ENCODE data around the gene EVA1B.

The EVA1B gene

GRCh38 chr1:36320767-36321118 lies 2.7 kb downstream of the EVA1B start:
- DNase-seq (ENCODE audit: low spot score in 2 of 2): no peak
- in situ Hi-C loops (cut with MboI; ENCODE audit: low sequenced_read_pairs): no loop called here
- H3K27me3 ChIP-seq (ENCODE audit: low read depth): no peaks in the 10 kb centered on the region
- H3K36me3 ChIP-seq (replicated peaks): no peaks in the 10 kb centered on the region; the same call in 1 of the 2 replicates
- H3K9me3 ChIP-seq: no peaks in the 10 kb centered on the region
- peaks cover 4% of the 10 kb centered on the region; the same call in 1 of the 2 replicates for H3K4me1 ChIP-seq
- no peak overlapping the region for H3K4me3 ChIP-seq

GRCh38 chr1:36320291-36320761 lies 3.1 kb downstream of the EVA1B start:
- in situ Hi-C loops (cut with MboI; ENCODE audit: low sequenced_read_pairs): no loop called here
- no peak overlapping the region for H3K4me3 ChIP-seq

GRCh38 chr1:36309397-36309796 lies 14.0 kb downstream of the EVA1B start:
- H3K36me3 ChIP-seq (replicated peaks): peaks cover 2% of the 10 kb centered on the region; the same call in 1 of the 2 replicates
- in situ Hi-C loops (cut with MboI; ENCODE audit: low sequenced_read_pairs): no loop called here
- no peaks in the 10 kb centered on the region for H3K9me3 ChIP-seq
- peaks cover 10% of the 10 kb centered on the region; the same call in 1 of the 2 replicates for H3K4me1 ChIP-seq
- no peak for DNase-seq (ENCODE audit: low spot score in 2 of 2)
- no peak overlapping the region for H3K4me3 ChIP-seq
- H3K27me3 ChIP-seq (ENCODE audit: low read depth): no peaks in the 10 kb centered on the region

More at GRCh38 chr1:36320291-36320761, 3.1 kb downstream of the EVA1B start:
- Histone ChIP-seq H3K4me1 (peaks cover 4% of the 10 kb centered on the region; the same call in 1 of the 2 replicates), H3K9me3 (no peaks in the 10 kb centered on the region), H3K27me3 (ENCODE audit: low read depth) (no peaks in the 10 kb centered on the region), H3K36me3 (replicated peaks) (no peaks in the 10 kb centered on the region; the same call in 1 of the 2 replicates)
- no peak for DNase-seq (ENCODE audit: low spot score in 2 of 2)

GRCh38 chr1:36307601-36308330 lies 15.7 kb downstream of the EVA1B start:
- DNase-seq (ENCODE audit: low spot score in 2 of 2): no peak
- in situ Hi-C loops (cut with MboI; ENCODE audit: low sequenced_read_pairs): no loop called here
- no peaks in the 10 kb centered on the region for H3K9me3 ChIP-seq
- H3K27me3 ChIP-seq (ENCODE audit: low read depth): no peaks in the 10 kb centered on the region
- peak overlapping the region; percentile 51 for H3K4me3 ChIP-seq
- peaks cover 13% of the 10 kb centered on the region for H3K36me3 ChIP-seq (replicated peaks)
- H3K4me1 ChIP-seq: peaks cover 10% of the 10 kb centered on the region; the same call in 1 of the 2 replicates

- Histone ChIP-seq H3K9me3 (no peaks in the 10 kb centered on the region), H3K36me3 (replicated peaks) (peaks cover 21% of the 10 kb centered on the region), H3K4me3 (peak overlapping the region; percentile 51), H3K27me3 (ENCODE audit: low read depth) (no peaks in the 10 kb centered on the region), H3K4me1 (peaks cover 10% of the 10 kb centered on the region; the same call in 1 of the 2 replicates)
- DNase-seq (ENCODE audit: low spot score in 2 of 2): peak; percentile 91 to 97
- in situ Hi-C loops (cut with MboI; ENCODE audit: low sequenced_read_pairs): no loop called here
These were observed 16.5 kb downstream of the EVA1B start for GRCh38 chr1:36306902-36307456.

- Histone ChIP-seq H3K36me3 (replicated peaks) (peaks cover 27% of the 10 kb centered on the region), H3K9me3 (no peaks in the 10 kb centered on the region), H3K27me3 (ENCODE audit: low read depth) (no peaks in the 10 kb centered on the region), H3K4me3 (peak within 1 kb of the TSS; percentile 51), H3K4me1 (peaks cover 10% of the 10 kb centered on the region; the same call in 1 of the 2 replicates)
- DNase-seq (ENCODE audit: low spot score in 2 of 2): peak in 1 of 2 experiments; percentile 46
- in situ Hi-C loops (cut with MboI; ENCODE audit: low sequenced_read_pairs): no loop called here
These were observed 17.1 kb downstream of the EVA1B start, which contains the start of gene SH3D21 for GRCh38 chr1:36306210-36306901. TSS of gene SH3D21 (plus strand) at chr1:36306368. CDS start at chr1:36306421, 53 bp downstream.

- no peaks in the 10 kb centered on the region for H3K27me3 ChIP-seq (ENCODE audit: low read depth)
- DNase-seq (ENCODE audit: low spot score in 2 of 2): no peak
- H3K4me1 ChIP-seq: peaks cover 10% of the 10 kb centered on the region; the same call in 1 of the 2 replicates
- H3K9me3 ChIP-seq: no peaks in the 10 kb centered on the region
- H3K36me3 ChIP-seq (replicated peaks): peaks cover 32% of the 10 kb centered on the region
- H3K4me3 ChIP-seq: no peak overlapping the region
- in situ Hi-C loops (cut with MboI; ENCODE audit: low sequenced_read_pairs): no loop called here
These were observed 17.6 kb downstream of the EVA1B start for GRCh38 chr1:36305915-36306209.

DNA sequence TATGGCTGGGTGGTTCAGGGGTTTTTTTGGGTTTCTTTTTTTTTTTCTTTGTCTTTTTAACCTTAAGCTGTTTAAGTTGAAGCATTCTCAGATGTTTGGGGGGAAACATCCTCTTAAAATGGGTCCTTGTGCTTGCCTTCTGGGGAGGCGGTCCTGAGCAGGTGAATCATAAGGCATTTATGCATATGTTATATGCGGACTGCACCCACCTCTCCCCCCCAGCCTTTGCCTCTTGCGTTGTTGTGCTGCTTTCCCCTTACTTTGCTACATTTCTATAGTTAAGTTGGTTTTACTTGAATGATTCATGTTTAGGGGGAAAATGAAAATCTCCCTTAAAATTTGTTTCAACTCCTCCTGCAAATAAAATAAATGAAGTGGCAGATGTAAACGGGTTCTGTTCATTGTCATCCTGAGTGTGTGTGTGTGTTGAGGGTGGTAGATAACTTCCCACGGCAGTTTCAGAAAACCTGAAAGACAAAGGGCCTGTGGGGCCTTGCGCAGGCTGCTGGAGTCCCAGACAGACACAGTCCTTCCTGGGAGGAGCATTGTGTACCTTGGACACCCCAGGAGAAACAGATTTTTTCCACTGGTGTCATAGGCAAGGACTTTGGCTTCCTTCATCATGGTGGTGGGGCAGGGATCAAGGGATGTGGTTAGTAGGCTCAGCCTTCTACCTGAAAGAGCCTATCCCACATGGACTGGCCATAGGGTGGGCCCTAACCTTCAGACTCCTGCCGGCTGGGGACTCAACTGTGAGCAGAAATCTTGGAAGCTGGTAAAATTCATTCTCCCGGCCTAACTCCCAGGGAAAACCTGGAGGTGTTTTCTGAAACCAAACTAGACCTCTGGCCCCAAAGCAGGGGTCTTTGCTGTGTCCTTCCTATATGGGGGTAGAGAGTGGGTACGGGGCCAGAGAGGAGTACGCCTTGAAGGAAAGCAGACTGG lies 18.2 kb downstream of the EVA1B start:
- H3K27me3 ChIP-seq (ENCODE audit: low read depth): no peaks in the 10 kb centered on the region
- H3K36me3 ChIP-seq (replicated peaks): peaks cover 38% of the 10 kb centered on the region
- DNase-seq (ENCODE audit: low spot score in 2 of 2): no peak
- H3K4me1 ChIP-seq: peaks cover 10% of the 10 kb centered on the region; the same call in 1 of the 2 replicates
- in situ Hi-C loops (cut with MboI; ENCODE audit: low sequenced_read_pairs): no loop called here
- no peak overlapping the region for H3K4me3 ChIP-seq
- H3K9me3 ChIP-seq: no peaks in the 10 kb centered on the region

DNA sequence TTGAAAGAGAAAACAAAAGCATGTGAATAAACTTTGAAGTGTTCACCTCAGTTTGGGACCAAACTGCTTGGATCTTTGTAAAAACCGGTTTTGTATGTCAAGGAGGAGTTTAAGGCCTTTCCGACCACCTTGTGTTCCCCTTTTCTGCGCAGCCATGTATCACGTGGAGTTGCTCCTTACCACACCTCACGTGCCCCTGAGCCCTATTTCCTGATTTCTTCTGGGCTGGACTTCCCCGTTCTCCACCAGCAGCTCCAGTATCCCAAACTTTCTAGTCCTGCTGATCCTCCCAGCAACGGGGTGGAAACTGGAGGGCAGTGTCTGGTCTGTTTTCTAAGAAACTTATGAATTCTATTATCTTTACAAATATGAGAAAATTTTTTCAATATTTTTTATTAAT lies 18.9 kb downstream of the EVA1B start:
- no peak overlapping the region for H3K4me3 ChIP-seq
- no peaks in the 10 kb centered on the region for H3K9me3 ChIP-seq
- DNase-seq (ENCODE audit: low spot score in 2 of 2): no peak
- no peaks in the 10 kb centered on the region for H3K27me3 ChIP-seq (ENCODE audit: low read depth)
- in situ Hi-C loops (cut with MboI; ENCODE audit: low sequenced_read_pairs): no loop called here
- peaks cover 45% of the 10 kb centered on the region for H3K36me3 ChIP-seq (replicated peaks)
- peaks cover 10% of the 10 kb centered on the region; the same call in 1 of the 2 replicates for H3K4me1 ChIP-seq

GRCh38 chr1:36303650-36304360 lies 19.6 kb downstream of the EVA1B start:
- DNase-seq (ENCODE audit: low spot score in 2 of 2): no peak
- no peaks in the 10 kb centered on the region for H3K27me3 ChIP-seq (ENCODE audit: low read depth)
- peaks cover 10% of the 10 kb centered on the region; the same call in 1 of the 2 replicates for H3K4me1 ChIP-seq
- H3K9me3 ChIP-seq: no peaks in the 10 kb centered on the region
- in situ Hi-C loops (cut with MboI; ENCODE audit: low sequenced_read_pairs): no loop called here
- H3K4me3 ChIP-seq: no peak overlapping the region
- peaks cover 48% of the 10 kb centered on the region for H3K36me3 ChIP-seq (replicated peaks)

DNA sequence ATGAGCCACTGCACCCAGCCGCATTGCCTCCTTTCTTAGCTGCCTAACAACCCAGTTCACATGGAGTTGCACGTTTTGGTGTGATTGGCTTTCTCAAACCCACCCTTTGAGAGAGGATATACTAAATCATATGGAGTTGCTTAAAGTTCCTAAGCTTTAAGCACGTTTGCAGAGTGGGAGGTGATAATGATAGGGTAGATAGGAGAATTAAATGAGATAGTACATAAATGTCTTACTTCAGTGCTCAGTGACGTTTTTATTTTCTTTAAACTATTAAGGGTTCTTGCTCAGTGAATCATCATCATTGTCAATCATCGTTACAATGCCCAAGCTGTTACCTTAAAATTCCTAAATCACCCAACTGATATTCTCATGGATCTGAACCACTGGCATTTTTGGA lies 20.2 kb downstream of the EVA1B start:
- Histone ChIP-seq H3K9me3 (no peaks in the 10 kb centered on the region), H3K4me1 (peaks cover 10% of the 10 kb centered on the region; the same call in 1 of the 2 replicates), H3K36me3 (replicated peaks) (peaks cover 54% of the 10 kb centered on the region), H3K4me3 (no peak overlapping the region), H3K27me3 (ENCODE audit: low read depth) (no peaks in the 10 kb centered on the region)
- in situ Hi-C loops (cut with MboI; ENCODE audit: low sequenced_read_pairs): no loop called here
- no peak for DNase-seq (ENCODE audit: low spot score in 2 of 2)

GRCh38 chr1:36301220-36301619 lies 22.2 kb downstream of the EVA1B start:
- Histone ChIP-seq H3K4me3 (no peak overlapping the region), H3K9me3 (no peaks in the 10 kb centered on the region), H3K27me3 (ENCODE audit: low read depth) (no peaks in the 10 kb centered on the region), H3K4me1 (peaks cover 2% of the 10 kb centered on the region; the same call in 1 of the 2 replicates), H3K36me3 (replicated peaks) (peaks cover 72% of the 10 kb centered on the region)
- DNase-seq (ENCODE audit: low spot score in 2 of 2): no peak
- in situ Hi-C loops (cut with MboI; ENCODE audit: low sequenced_read_pairs): no loop called here

All from HAP-1 (cell line).